Peyer's patch (tissue), 4 donors: ENCODE measurements around the gene ANKH.

Experiments
- CTCF ChIP-seq, 6 experiments: fragments of 450-650 bp in 4 of 6; fragments of 200-600 bp in 2 of 6; sonication (generic) in 1 of 6; IDR thresholded peaks; one replicate each; pipeline ENCODE4 v1.5.1; 2017 to 2019; ENCODE audit warnings: antibody characterized with exemption in 6 of 6, mild to moderate bottlenecking in 3 of 6, moderate library complexity in 1 of 6
- POLR2A ChIP-seq, 2 donors: fragments of 450-650 bp; IDR thresholded peaks; one replicate each; pipeline ENCODE4 v1.5.1; 2017; ENCODE audit warnings: antibody characterized with exemption in 2 of 2, mild to moderate bottlenecking in 2 of 2, moderate library complexity in 2 of 2

- TF ChIP-seq CTCF (IDR thresholded peaks at IDR 0.05) (no peak), POLR2A (IDR thresholded peaks at IDR 0.05) (no peak)
Observed at GRCh38 chr5:14752497-14753071, 119.0 kb downstream of the ANKH start.
